Right lung (tissue), 5 donors: Measurements from ENCODE around the gene RPS6KB2. TPM values are rescaled to one million over a fixed set of nuclear protein-coding genes. Genes with fewer than 3 reads are reported as not detected.
A peak's percentile ranks its signal among the peaks of the same experiment; 100 is the strongest.
"Not testable (repeated sequence)": the region's sequence is repeated elsewhere in the genome, so short reads cannot be mapped to it uniquely, and the experiment has no call there.

Experiments
- DNase-seq, 2 donors: peaks; one replicate each; pipeline ENCODE4 v3.0.0-alpha.2; 2013
- polyA plus RNA-seq, 5 donors: library from polyadenylated mRNA; unstranded; fragments of 120-200 nt; gene quantifications; one replicate each; pipeline versions ENCODE4 v1.2.1 to v1.2.3, GENCODE V29; 2013; ENCODE audit warnings: inconsistent platforms in 1 of 5, low replicate concordance in 1 of 5; ENCODE audit not compliant: insufficient read length in 5 of 5, insufficient read depth in 1 of 5

The RPS6KB2 gene
- polyA plus RNA-seq, 5 donors, result 34.2 to 45.2 (median 40.7) TPM

GRCh38 chr11:67396587-67397389 is 31.5 kb upstream of the RPS6KB2 start:
- no peak for DNase-seq

GRCh38 chr11:67397536-67397935 is 30.8 kb upstream of the RPS6KB2 start:
- no peak for DNase-seq

GRCh38 chr11:67397986-67398660 is 30.2 kb upstream of the RPS6KB2 start:
- no peak for DNase-seq

- no peak for DNase-seq
Observed at GRCh38 chr11:67398661-67399563, 29.4 kb upstream of the RPS6KB2 start.

GRCh38 chr11:67400251-67400941 is 27.9 kb upstream of the RPS6KB2 start:
- DNase-seq, result no peak

- no peak for DNase-seq
Observed at GRCh38 chr11:67400942-67401494, 27.3 kb upstream of the RPS6KB2 start.

- DNase-seq, result peak; percentile 90 to 92
Observed at GRCh38 chr11:67401495-67402191, 26.7 kb upstream of the RPS6KB2 start, which contains the start of gene PPP1CA. TSS of gene PPP1CA (minus strand) at chr11:67401858. CDS start at chr11:67401782, 76 bp downstream.

- DNase-seq, result not testable (repeated sequence)
Observed at GRCh38 chr11:67402192-67402839, 26.0 kb upstream of the RPS6KB2 start.

- not testable (repeated sequence) for DNase-seq
Observed at GRCh38 chr11:67403085-67403484, 25.2 kb upstream of the RPS6KB2 start.

GRCh38 chr11:67404515-67405195 is 23.6 kb upstream of the RPS6KB2 start:
- no peak for DNase-seq

- no peak for DNase-seq
Observed at GRCh38 chr11:67405196-67405567, 23.1 kb upstream of the RPS6KB2 start.

GRCh38 chr11:67405688-67406339 is 22.5 kb upstream of the RPS6KB2 start:
- DNase-seq, result no peak

- no peak for DNase-seq
Observed at GRCh38 chr11:67406420-67406968, 21.8 kb upstream of the RPS6KB2 start.

GRCh38 chr11:67406969-67407687 is 21.2 kb upstream of the RPS6KB2 start:
- no peak for DNase-seq

- DNase-seq, result no peak
Observed at GRCh38 chr11:67407688-67408163, 20.6 kb upstream of the RPS6KB2 start.

- DNase-seq, result no peak
Observed at GRCh38 chr11:67408437-67409200, 19.7 kb upstream of the RPS6KB2 start.

- DNase-seq, result no peak
Observed at GRCh38 chr11:67409261-67409666, 19.0 kb upstream of the RPS6KB2 start.
